Measurements from ENCODE around the gene CXXC4.

Gene CXXC4

GRCh38 chr4:104494822-104495559, at the start of gene CXXC4:
Gene CXXC4, minus strand, starts transcription at chr4:104494894. Its CDS starts 3,092 bp downstream, at chr4:104491802.
- peak; percentile 83 for DNase-seq

- no peak for DNase-seq
These were observed 38.5 kb upstream of the CXXC4 start for GRCh38 chr4:104533156-104533555.

- DNase-seq = no peak
These were observed 38.0 kb upstream of the CXXC4 start for GRCh38 chr4:104532677-104533076.

DNA sequence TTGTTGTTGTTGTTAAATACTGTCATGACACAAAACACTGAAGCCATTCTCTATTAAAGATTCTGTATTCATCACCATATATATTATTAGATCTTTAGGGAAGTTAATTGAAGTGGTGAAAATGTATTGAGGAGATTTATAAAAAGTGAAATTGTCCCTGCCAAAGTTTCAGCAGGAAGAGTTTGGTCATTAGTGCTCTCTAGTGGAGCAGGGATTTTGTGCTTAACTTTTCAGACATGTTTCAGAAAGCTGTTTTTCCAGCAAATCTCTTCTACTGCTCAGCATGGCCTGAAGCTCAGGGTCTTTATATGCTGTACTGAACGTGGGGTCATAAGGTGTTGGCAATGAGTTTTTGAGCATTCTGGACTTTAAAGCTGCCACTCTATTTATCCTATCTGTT, 36.7 kb upstream of the CXXC4 start:
- no peak for DNase-seq

- DNase-seq = no peak
These were observed 35.7 kb upstream of the CXXC4 start for GRCh38 chr4:104530426-104530825.

DNA sequence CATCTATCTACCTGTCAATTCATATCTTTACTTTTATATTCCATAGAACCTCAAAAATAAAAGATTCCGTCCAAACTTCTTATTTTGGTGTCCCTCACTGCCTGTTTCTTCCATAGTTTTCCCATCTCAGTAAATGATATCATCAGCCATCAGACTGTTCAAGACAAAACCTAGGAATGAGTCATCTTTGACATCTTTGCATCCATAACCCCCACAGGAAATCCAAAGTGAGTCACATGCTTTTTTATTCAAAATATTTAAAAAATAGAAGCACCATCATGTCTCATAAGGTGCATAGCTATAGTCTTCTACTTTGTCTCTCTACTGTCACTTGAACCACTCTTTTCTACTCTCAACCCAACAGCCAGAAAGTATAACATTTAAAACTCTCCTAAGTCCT, 29.9 kb upstream of the CXXC4 start:
- DNase-seq = no peak

GRCh38 chr4:104524026-104524425, 29.3 kb upstream of the CXXC4 start:
- DNase-seq = no peak

DNA sequence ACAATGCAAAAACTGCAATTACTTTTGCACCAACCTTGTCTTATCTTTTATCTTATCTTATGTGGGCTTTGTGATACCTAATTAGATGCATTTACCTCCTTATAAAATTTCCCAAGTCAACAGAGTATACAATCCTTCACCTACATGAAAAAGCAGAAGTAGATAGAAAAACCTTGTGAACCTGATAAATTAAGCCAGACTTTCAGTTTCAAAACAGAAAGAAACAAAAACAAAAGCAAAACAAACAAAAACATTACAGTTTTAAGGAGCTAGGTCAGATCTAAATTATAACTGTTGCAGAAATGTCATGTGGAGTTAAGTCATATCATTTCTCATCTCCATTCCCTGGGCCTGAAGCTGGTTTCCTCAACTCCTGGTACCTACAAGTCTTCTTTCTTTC, 24.9 kb upstream of the CXXC4 start:
- no peak for DNase-seq

DNA sequence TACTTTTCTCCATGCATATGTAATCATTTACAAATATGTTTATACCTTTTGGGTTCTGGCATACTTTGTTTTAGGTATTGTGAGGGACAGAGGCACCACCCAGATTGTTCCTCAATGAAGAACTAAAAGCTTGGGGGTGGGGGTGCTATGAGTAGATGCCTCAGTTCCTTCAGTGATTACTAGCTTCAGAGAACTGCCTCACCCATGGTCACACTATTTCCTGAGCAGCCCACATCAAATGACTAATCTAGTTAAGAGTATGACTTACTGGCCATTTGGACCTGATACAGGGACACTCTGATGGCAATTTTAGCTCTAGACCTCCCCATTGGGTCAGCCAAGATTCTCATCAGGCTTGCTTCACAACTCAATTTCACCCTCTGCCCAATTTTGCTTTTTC, 22.2 kb upstream of the CXXC4 start:
- DNase-seq = no peak

DNA sequence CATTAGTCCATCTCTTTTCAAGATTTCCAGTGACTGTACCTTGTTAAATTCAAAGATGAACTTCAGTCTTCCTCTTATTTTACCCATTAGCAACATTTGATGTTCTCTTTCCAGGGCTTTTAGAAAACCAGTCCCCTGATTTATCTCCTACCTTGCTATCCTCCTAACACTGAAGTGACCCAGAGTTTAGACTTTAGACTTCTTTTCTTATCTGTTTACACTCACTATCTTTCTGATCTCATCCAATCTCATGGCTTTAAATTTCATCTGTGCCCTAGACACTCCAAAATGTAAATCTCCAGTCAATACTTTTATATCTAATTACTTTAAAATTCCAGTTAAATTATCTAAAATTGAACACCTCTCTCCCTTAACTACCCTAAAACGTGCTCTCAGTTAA, 13.5 kb upstream of the CXXC4 start:
- no peak for DNase-seq

DNA sequence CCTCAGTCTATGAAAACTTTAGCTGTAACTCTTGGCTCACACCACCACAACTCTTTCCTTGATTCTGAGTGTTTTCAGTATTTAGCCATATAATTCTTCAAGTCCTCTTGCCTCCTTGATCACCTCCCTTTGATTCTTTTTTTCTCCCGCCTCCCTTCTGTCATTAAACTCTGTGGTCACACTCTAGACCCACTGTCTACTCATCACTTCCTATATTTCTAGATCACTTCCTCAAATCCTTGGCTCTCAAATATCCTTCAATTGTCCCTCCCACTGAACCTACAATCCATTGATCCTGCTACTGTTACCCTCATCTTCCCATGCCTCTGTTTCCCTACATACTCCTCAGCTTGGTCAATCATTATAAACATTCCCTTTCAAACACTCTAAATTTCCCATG, 12.4 kb upstream of the CXXC4 start:
- DNase-seq = no peak

DNA sequence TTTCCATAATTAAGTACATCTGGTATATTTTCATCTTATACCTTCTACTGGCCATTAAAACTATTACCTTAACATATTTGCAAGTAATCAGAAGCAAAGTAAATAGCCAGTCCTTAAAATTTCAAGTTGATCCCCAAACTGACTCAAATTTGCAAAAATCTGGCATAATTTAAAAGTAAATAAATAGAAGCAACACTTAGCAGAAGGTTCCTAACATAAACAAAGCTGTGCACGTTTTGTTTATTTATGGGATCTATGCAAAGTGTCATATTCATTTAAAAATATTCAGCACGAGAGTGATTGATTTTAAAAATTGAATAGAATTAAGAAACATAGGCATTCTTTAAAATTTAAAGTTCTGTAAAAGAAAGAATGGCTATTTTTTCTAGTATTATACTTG, 9.8 kb upstream of the CXXC4 start:
- no peak for DNase-seq

GRCh38 chr4:104502471-104502870, 7.8 kb upstream of the CXXC4 start:
- no peak for DNase-seq

GRCh38 chr4:104501290-104501689, 6.6 kb upstream of the CXXC4 start:
- no peak for DNase-seq

GRCh38 chr4:104500442-104500841, 5.7 kb upstream of the CXXC4 start:
- no peak for DNase-seq

DNA sequence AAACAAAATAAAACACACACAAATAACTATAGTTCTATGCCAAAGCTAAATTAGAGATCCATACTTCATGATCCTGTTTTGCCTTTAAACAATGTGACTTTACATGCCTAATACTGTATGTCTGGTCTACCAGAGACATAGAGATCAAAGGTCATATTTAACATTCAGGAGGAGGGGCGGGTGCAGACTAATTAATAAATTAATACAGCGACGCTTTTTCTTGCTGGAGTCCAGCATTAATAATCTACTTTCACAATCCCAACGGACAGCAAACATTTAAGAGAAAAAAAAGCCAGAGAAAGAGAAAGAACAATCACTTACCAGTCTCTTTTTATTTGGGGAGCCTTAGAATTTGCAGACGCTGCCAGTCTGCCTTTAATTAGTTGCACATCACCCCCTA, 509 bp downstream of the CXXC4 start:
- no peak for DNase-seq

DNA sequence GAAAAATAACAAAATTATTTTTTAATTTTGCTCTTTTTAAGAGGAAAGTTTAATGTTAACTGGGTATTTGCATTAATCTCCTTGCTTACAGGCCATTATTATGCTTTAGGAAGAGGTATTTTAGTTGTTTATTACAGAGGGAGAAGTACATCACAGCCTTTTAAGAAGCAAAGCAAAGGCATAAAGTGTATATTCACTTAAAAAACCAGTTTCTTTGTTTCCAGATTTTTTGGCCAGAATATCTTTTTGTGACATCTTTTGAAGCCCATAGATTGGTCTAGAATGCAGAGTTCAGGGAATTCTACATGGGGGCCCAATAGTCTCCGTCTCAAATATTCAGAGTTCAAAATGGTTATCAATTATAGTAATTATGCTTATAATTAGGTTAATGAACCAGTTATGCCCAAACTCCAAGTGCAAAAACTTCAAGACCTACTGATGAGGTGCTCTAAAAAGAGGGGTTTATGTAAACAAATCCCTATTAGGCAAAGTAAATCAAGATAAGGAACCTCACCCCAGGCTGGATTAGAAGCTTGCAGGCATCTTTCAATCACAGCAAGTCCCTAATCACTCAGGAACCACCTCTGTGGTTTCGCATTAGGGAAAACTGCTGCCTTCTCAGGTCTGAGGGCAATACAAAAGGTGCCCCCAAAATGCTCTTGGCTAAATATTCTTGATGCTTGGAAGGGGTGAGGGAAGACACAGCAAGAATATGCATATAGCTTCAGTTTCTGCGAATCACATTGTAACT, 1.4 kb downstream of the CXXC4 start:
- no peak for DNase-seq

GRCh38 chr4:104492183-104492771, 2.4 kb downstream of the CXXC4 start:
- DNase-seq = peak; percentile 47

DNA sequence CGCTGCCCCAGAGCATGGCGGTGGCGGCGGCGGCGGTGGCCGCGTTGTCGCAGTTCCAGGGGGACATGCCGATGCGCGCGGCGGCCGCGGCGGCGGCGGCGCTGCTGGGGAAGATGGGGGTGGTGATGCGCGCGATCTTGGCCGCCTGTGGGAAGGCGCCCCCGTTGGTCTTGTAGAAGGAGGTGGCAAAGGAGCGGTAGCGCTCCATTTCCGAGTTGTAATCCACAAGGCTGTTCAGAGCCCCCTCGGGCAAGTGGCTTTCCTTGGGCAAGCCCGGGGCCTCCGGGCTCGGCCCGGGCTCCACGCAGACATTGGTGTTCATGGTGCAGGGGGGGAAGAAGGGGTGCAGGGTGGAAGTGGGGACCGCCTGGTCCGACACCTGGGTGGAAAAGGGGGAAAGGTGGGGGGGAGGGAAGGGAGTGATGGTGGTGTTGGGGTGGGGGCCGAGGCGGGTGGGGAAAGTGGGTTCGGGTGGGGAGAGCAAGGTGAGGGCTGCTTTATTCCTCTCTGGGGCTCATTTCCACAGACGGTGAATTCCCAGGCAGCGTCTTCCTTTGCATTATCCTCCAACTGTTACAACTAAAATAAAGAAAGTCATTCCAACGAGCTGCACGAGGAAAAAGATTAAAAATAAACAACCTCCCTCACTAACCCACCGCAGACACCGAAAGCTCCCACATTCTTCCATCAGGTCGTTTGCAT, 3.1 kb downstream of the CXXC4 start:
- no peak for DNase-seq

GRCh38 chr4:104490770-104491480, 3.8 kb downstream of the CXXC4 start:
- peak; percentile 23 for DNase-seq

DNA sequence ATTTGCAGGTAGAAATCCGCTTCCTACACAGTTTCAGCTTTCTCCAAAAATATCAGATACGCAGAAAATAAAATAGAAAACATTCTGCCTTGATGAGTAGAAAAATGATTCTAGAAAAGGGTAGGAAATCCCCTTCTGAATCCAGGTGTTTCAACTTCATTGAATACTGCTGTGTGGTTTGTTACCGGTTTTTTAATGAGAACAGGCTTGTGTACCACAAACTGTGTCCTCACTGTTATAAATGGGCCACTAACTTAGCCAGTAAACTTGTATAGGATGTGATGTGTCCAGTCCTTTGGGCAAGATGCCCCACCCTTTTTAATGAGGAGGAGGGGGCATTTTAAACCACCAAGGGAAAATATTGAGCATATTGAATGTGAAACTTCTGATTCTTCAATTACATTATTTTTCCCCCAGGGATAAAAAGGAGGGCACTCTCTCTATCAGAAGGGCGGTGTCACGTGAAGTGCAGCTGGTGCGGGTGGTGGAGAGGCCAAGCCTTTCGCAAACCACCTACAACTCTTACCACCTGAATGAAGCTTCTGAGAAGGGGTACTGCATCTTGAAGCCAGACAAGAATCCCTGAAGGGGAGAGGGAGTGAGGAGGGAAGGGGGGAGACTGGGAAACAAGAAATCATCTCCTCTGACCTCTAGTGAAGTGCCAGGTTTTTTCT, 4.5 kb downstream of the CXXC4 start:
- no peak for DNase-seq

GRCh38 chr4:104489731-104490095, 5.0 kb downstream of the CXXC4 start:
- no peak for DNase-seq

Measured in NCI-H1436 treated with DMSO at 0.1 percent for 48 hours (cell line).